ENCODE results near the gene YBEY.

Gene YBEY

DNA sequence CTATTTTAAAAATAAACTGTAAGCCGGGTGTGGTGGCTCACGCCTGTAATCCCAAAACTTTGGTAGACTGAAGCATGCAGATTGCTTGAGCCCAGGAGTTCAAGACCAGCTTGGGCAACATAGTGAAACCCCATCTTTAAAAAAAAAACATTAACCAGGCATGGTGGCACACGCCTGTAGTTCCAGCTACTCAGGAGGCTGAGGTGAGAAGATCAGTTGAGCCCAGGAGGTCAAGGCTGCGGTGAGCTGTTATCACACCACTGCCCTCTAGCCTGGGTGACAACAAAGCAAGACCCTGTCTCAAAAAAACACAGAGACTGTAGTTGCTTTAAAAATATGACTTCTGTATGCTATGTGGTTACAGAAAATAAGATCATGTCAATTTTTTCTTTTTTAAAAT is 33.3 kb upstream of the YBEY start:
- no peak for DNase-seq (ENCODE audit: low read depth)
- TF ChIP-seq, protein P1, sequence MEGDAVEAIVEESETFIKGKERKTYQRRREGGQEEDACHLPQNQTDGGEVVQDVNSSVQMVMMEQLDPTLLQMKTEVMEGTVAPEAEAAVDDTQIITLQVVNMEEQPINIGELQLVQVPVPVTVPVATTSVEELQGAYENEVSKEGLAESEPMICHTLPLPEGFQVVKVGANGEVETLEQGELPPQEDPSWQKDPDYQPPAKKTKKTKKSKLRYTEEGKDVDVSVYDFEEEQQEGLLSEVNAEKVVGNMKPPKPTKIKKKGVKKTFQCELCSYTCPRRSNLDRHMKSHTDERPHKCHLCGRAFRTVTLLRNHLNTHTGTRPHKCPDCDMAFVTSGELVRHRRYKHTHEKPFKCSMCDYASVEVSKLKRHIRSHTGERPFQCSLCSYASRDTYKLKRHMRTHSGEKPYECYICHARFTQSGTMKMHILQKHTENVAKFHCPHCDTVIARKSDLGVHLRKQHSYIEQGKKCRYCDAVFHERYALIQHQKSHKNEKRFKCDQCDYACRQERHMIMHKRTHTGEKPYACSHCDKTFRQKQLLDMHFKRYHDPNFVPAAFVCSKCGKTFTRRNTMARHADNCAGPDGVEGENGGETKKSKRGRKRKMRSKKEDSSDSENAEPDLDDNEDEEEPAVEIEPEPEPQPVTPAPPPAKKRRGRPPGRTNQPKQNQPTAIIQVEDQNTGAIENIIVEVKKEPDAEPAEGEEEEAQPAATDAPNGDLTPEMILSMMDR (conservative IDR thresholded peaks at IDR 0.05; ENCODE audit: low read depth, low read length), result no peak
- no peak overlapping the region for H3K4me3 ChIP-seq (ENCODE audit: low read length)

DNA sequence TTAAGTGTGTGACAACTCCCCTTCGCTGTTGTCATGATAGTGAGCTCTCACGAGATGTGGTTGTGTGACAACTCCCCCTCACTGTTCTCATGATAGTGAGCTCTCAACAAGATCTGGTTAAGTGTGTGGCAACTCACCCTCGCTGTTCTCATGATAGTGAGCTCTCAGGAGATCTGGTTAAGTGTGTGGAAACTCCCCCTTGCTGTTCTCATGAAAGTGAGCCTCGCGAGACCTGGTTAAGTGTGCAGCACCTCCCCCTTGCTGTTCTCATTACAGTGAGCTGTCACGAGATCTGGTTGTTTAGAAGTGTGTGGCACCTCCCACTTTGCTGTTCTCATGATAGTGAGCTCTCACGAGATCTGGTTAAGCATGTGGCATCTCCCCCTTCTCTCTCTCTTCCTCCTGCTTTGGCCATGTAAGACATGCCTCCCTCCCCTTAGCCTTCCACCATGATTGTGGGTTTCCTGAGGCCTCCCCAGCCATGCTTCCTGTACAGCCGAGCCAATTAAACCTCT is 32.5 kb upstream of the YBEY start:
- no peak overlapping the region for H3K4me3 ChIP-seq (ENCODE audit: low read length)
- TF ChIP-seq, protein P1 (conservative IDR thresholded peaks at IDR 0.05; ENCODE audit: low read depth, low read length), result no peak
- DNase-seq (ENCODE audit: low read depth), result no peak

DNA sequence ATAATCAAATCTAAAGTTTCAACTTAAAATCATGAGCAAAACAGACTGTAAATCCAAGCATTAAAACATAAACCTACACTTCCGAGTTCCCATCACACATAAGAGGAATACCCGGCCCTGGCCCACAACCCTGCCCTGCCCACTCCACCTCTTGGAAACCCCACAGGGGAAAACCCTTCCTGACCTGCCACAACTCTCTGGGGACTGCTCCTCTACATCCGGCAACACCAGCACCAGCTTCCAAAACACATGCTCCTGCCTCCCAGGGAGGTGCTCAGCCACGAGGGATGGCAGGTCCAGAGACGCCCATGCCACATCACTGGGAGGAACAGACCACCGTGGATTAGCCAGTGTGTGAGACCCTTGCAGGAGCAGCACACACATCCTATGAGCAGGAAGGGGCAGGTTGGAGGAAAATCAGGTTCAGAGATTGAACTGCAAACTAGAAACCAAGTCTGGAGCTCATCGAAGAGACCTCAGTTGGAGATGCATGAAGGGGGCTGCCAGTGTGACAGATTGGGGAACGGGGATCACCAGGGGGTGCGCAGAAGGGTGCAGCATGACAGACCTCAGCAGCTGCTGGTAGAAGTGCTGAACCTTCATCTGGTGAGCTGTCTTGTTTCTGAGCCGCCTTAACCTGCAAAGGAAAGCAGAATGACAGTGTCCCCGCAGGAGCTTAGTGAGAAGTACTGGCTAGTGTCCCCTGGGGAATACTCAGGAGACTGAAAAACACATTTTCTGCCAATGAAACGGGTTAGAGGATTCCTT is 31.8 kb upstream of the YBEY start:
- TF ChIP-seq, protein P1 (conservative IDR thresholded peaks at IDR 0.05; ENCODE audit: low read depth, low read length), result no peak
- H3K4me3 ChIP-seq (ENCODE audit: low read length), result no peak overlapping the region
- no peak for DNase-seq (ENCODE audit: low read depth)

DNA sequence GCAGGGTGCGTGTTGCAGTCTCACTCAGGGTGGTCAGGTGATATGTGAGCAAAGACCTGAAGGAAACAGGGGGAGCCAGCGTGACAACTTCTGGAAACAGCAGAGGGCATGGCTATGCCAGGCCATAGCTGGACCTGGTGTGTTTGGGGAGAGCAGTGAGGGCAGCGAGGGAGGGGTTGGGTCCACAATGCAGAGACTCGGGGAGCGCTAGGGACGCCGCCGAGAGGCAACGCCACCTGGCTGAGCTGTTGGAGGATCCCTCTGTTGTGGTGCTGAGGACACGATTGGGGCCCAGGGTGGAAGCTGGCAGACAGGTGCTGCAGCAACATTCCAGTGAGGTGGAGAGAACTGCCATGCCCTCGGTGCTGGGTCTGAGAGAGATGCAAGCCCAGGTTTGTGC is 31.0 kb upstream of the YBEY start:
- H3K4me3 ChIP-seq (ENCODE audit: low read length), result no peak overlapping the region
- TF ChIP-seq, protein P1 (conservative IDR thresholded peaks at IDR 0.05; ENCODE audit: low read depth, low read length), result no peak
- DNase-seq (ENCODE audit: low read depth), result no peak

DNA sequence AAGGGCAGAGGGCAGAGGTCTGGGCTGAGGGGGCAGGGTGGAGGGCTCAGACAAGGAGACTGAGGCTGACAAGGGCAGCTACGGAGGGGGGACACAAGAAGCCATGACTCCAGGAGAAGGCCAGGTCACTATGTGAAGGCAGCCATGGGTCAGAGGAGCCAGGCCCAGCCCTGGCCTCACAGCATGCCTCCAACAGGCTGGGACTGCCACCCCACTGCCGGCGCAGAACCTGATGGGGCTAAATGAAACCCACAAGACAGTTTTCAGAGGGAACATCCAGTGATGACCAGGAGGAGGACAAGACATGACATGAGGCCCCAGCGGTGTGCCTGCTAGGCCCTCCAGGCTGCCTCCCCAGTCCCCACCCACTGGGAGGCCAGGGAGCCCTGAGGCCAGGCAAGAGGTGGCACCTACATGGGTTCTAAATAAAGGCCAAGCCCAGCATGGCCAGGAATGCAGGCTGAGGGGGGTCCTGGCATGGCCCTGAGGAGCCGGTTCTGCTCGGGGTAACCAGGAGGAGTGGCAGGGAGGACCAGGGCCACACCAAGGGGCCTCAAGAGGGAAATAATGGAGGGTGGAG is 30.3 kb upstream of the YBEY start:
- TF ChIP-seq, protein P1 (conservative IDR thresholded peaks at IDR 0.05; ENCODE audit: low read depth, low read length), result no peak
- no peak for DNase-seq (ENCODE audit: low read depth)
- no peak overlapping the region for H3K4me3 ChIP-seq (ENCODE audit: low read length)

DNA sequence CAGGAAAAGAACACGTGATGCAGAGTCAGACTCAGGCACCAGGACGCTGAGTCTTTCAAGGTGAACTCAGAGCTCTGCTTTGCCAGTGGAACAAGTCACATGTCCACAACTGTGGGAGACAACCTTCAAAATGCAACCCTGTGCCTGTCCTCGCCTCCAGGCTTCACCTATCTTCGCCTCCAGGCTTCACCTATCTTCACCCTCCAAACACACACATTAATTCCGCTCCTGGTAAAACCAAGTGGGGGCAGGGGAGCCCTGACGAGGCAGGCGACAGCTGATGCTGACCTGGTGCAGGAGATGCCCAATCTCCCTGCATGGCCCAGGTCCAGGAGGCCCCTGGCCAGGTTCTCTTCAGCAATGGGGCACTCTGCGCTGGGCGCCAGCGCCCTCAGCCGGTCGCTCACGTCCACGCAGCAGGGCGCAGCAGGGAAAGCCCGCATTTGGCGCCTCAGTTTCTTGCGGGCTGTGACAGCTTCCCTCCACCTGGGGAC is 29.6 kb upstream of the YBEY start:
- no peak for DNase-seq (ENCODE audit: low read depth)
- H3K4me3 ChIP-seq (ENCODE audit: low read length), result no peak overlapping the region
- TF ChIP-seq, protein P1 (conservative IDR thresholded peaks at IDR 0.05; ENCODE audit: low read depth, low read length), result no peak

Measured in retinal pigment epithelial cell (primary cell).